ENCODE results near the gene MAP2K3.
"Not testable (repeated sequence)": the region's sequence is repeated elsewhere in the genome, so short reads cannot be mapped to it uniquely, and the experiment has no call there.

MAP2K3 gene

DNA sequence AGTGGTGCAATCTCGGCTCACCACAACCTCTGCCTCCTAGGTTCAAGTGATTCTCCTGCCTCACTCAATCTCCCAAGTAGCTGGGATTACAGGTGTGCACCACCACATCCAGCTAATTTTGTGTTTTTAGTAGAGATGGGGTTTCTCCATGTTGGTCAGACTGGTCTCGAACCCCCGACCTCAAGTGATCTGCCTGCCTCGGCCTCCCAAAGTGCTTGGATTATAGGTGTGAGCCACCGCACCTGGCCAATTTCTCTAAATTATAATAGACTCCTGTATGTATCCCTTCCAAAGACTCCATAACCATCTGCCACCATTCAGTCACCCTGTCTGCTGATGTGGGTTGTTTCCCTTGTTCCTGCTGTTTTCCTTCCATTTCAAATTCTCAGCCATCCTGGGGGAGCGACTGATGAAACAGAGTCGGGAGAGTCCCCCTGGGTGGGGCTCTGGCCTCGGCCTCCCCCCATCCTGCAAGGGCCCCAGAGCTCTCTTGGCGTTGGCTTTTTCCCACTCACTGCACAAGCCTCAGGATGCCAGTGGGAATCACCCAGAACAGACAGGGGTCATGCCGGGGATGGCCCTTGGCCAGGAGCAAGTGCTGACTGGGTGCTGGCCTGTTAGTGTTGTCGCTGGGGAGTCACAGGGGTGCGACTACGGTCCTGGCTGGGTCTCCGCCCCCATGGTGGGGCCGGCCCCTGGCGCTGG lies 25.7 kb downstream of the MAP2K3 start:
- DNase-seq (ENCODE audit: low spot score) = not testable (repeated sequence)

- not testable (repeated sequence) for DNase-seq (ENCODE audit: low spot score)
These were observed 26.5 kb downstream of the MAP2K3 start for GRCh38 chr17:21310766-21311602.

GRCh38 chr17:21313320-21313719 lies 28.8 kb downstream of the MAP2K3 start:
- DNase-seq (ENCODE audit: low spot score) = no peak

GRCh38 chr17:21313761-21314160 lies 29.2 kb downstream of the MAP2K3 start:
- DNase-seq (ENCODE audit: low spot score) = not testable (repeated sequence)

GRCh38 chr17:21314261-21314664 lies 29.8 kb downstream of the MAP2K3 start:
- not testable (repeated sequence) for DNase-seq (ENCODE audit: low spot score)

GRCh38 chr17:21314701-21315111 lies 30.2 kb downstream of the MAP2K3 start:
- not testable (repeated sequence) for DNase-seq (ENCODE audit: low spot score)

DNA sequence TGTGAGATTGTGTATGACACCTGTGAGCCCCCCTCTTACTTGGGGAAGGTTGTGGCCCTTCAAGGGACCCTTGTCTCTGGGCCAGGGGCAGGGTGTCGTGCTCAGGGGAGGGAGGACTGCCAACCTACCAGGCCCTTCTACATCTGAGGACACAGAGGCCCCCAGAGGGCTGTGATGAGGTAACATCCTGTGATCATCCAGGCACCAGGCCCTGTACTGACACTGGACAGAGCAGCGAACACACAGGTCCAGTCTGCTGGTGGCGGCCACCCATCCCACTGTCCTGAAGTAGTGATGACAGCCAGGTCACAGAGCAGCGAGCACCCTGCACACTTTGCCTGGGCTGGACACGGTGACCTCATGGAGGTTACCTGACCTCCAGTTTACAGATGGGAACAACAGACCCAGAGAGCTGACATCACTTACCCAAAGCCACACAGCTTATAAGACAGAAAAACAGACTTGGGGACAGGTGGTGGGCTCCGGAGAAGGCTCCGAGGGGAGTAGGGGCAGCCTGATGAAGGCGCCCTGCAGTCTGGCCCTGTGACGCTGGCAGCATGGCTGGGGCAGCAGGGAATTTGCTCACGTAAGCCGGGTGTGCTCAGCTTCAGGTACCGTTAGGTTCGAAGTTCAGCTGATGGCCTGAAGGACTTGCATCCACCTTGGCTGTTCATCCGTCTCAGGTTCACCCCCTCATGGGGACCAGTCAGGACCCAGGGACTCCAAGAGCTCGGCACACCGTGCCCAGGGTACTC lies 30.9 kb downstream of the MAP2K3 start:
- not testable (repeated sequence) for DNase-seq (ENCODE audit: low spot score)

DNA sequence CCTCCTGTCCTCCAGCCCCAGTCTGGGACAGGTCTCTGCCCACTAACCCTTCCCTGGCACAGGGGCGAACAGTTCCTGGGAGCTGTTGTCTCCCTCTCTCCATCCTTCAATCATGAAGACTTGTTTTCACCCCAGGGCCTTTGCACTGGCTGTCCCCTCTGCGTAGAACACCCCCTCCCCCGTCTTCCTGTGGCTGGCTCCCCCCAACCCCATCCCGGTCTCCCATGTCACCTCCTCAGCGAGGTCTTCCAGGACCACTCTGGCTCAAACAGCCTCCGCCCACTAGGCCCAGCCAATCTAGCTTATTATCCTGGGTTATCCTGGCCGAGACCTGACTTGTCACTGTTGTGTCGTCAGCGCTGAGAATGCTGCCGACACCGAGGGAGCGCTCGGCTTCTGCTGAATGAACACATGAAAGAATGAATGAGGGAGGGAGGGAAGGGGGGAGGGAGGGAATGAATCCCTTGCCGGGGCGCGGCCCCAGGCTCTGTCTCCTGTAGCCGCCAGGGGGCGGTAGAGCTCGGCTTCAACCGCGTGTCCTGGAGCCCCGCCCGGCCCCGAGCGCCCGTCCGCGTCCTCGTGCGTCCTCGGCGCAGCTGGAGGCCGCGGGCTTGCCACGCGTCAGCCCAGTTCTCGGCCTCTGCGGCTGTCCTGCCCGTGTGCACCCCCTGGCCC lies 31.8 kb downstream of the MAP2K3 start:
- not testable (repeated sequence) for DNase-seq (ENCODE audit: low spot score)

GRCh38 chr17:21316887-21317500 lies 32.5 kb downstream of the MAP2K3 start:
- not testable (repeated sequence) for DNase-seq (ENCODE audit: low spot score)

- DNase-seq (ENCODE audit: low spot score) = not testable (repeated sequence)
These were observed 33.3 kb downstream of the MAP2K3 start for GRCh38 chr17:21317821-21318220.

GRCh38 chr17:21318439-21318838 lies 33.9 kb downstream of the MAP2K3 start:
- no peak for DNase-seq (ENCODE audit: low spot score)

DNA sequence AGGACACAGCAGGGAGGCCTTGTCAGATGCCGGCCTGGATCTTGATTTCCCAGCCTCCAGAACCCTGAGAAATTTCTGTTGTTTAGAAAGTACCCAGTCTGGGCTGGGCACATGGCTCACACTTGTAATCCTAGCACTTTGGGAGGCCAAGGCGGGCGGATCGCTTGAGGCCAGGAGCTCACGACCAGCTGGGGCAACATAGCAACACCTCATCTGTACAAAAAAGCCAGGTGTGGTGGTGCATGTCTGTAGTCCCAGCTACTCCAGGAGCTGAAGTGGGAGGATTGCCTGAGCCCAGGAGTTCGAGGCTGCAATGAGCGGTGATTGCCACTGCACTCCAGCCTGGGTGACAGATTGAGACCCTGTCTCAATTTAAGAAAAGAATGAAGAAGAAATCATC lies 34.3 kb downstream of the MAP2K3 start:
- not testable (repeated sequence) for DNase-seq (ENCODE audit: low spot score)

GRCh38 chr17:21319256-21319655 lies 34.7 kb downstream of the MAP2K3 start:
- DNase-seq (ENCODE audit: low spot score) = not testable (repeated sequence)

DNA sequence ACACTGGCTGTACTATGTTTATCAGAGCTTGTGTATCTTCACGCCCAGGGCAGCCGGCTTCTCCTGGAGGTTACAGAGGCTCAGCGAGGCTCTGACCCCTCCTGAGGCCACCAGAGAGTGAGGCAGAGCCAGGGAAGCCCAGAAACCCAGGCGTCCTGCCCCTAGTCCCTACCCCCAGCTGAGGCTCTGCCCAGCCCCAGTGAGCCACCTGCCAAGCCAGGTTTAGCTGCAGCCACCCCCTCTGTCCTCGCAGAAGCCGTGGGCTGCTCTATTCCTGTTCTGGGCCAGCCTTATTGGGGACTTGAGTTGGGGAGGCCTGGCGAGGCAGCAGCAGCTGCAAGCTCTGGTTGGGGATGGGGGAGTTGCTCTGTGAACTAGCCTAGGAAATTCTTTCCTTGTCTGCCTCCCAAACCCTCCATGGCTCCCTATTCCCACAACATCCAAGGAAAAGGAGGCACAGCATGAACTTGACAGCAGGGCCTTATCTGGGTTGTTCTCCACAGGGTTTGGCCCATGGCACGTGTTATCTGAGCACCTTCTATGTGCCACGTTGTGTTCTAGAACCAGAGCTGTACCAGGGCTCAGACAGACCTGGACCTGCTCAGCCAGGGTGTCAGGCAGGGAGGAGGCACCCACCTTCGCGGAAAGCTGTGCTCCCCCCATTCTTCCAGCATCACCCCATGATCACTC lies 35.3 kb downstream of the MAP2K3 start:
- not testable (repeated sequence) for DNase-seq (ENCODE audit: low spot score)

DNA sequence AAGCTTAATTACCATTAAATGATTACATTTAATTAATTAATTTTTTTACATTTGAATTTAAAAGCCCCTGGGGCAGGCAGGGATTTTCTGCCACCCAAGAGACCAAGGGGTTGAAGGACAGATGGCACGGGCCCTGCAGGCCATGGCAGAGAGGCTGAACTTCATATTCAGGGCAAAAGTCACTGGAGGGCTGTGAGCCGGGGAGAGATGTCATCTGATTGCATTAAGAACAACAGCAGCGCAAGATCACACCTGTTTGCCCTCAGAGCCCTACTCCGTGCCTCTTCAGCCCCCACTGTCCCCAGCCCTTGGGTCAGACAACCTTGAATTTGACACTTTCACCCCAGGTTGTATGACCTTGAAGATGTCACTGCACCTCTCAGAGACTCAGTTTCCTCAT lies 35.9 kb downstream of the MAP2K3 start:
- DNase-seq (ENCODE audit: low spot score) = not testable (repeated sequence)

GRCh38 chr17:21321061-21321460 lies 36.5 kb downstream of the MAP2K3 start:
- DNase-seq (ENCODE audit: low spot score) = not testable (repeated sequence)

- not testable (repeated sequence) for DNase-seq (ENCODE audit: low spot score)
These were observed 37.3 kb downstream of the MAP2K3 start for GRCh38 chr17:21321744-21322191.

DNA sequence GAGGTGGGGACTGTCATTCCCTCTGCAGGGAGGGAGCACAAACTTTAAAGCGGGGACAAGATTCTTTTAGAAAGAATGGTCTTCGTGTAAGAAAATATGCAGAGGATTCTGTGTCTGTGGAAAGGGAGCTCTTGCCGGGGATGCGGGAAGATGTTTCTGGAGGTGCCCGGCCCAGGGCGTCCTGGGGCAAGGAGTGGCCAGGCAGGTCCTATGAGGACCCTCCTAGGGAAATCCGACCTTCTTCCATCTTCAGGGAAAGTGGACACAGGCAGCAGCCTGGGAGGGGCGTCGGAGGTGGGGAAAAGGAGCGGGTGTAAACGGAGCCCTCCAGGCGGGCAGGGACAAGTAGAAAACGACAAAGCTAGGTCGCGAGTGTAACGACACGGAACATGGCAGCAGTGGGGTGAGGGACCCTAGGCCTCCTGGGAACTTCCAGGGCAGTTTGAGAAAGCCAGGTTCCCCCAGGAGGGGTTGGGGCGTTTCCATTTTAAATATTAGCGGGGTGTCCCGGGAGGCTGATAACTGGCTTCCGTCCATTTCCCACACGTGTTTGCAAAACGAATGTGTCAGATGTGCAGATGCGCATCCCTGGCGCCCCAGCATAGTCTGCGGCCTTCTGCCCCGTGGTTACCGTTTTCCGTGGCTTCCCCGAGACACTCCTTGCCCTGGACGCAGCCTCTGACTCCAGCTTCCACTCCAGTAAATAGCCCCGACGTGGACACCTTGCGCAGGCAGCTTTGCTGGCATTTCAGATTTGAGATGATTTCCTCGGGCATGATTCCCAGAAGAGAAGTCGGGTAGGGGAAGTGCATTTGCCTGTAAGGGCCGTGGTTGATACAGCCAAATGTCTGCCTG lies 39.0 kb downstream of the MAP2K3 start:
- DNase-seq (ENCODE audit: low spot score) = peak; percentile 83

DNA sequence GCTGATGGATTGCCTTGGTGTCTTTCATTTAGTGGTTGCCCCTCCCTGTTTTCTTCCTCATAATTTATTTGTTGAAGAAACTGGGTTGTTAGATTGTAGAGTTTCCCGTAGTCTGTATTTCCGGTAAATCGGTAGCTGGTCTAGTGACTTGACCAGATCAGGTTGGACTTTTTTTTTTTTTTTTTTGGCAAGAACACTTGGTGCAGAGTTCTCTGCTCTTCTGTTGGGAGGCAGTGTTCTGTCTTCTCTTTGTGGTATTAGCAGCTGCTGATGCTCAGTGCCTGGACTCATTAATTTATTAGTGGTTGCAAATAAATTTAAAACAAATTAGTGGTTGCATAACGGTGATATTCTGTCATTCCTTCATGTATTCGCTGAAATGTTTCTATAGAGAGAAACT lies 40.2 kb downstream of the MAP2K3 start:
- DNase-seq (ENCODE audit: low spot score) = not testable (repeated sequence)

DNA sequence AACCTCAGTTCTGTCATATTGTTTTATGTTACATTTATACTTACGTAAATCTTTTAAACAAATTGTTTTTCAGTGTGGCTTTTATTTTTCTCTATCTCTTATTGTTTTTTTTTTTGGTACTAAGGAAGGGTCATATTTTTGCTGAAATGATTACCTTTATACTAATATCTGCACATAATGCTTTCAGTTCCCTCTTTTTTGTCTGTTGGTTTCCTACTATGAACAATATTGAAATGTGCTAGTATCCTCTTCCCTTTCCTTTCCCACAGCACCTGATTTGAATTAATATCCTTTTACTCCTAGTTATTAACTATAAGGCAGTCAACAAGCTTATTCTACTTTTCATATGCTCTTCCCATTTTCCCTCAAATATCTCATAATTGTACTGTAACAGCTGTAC lies 43.4 kb downstream of the MAP2K3 start:
- not testable (repeated sequence) for DNase-seq (ENCODE audit: low spot score)

All from cerebellar cortex (tissue), 1 donor.